IMR-90 (cell line): ENCODE data around the gene MRPL4. TPM values are rescaled to one million over a fixed set of nuclear protein-coding genes. Genes with fewer than 3 reads are reported as not detected.

Experiments used
- ATAC-seq: fragments of 200-7000 bp; cut with Tn5 transposase; 2 replicates; pipeline ENCODE4 v1.9.1; 2020; ENCODE audit warnings: low read depth, mild to moderate bottlenecking, moderate library complexity
- BruUV-seq: library from RNA; stranded (reverse); fragments of 400-500 nt; replicated peaks from 2 replicates; lab custom pipeline; 2021; lab: Mats Ljungman, UMichigan
- CTCF ChIA-PET: fragments of 300-600 bp; formaldehyde crosslinking; extraction: SDS; loops from one replicate; lab custom pipeline; 2021; ENCODE audit warnings: antibody characterized with exemption; lab: Yijun Ruan, JAX
- POLR2A ChIA-PET: fragments of 300-600 bp; sonication (Branson Sonifier 250); formaldehyde crosslinking; loops from one replicate; lab custom pipeline; 2022; ENCODE audit warnings: antibody characterized with exemption; ENCODE audit not compliant: unreplicated experiment; lab: Charles Lee
- DNase-seq: peaks from one replicate; pipeline ENCODE4 v3.0.0; 2013
- H2AFZ ChIP-seq: replicated peaks from 2 replicates; pipeline ENCODE3; 2013; ENCODE audit warnings: low read length, mild to moderate bottlenecking; ENCODE audit not compliant: poor library complexity
- H2AK5ac ChIP-seq: 2 replicates; pipeline ENCODE4 v1.6.1; 2013; ENCODE audit warnings: low read depth, low read length, inconsistent platforms
- H2AK9ac ChIP-seq: replicated peaks from 2 replicates; pipeline ENCODE3; 2013; ENCODE audit warnings: mild to moderate bottlenecking, low read depth, low read length, moderate library complexity; ENCODE audit not compliant: poor library complexity
- H2BK120ac ChIP-seq: 2 replicates; pipeline ENCODE4 v1.6.1; 2013; ENCODE audit warnings: low read depth, low read length, inconsistent platforms
- H2BK15ac ChIP-seq: 3 replicates; pipeline ENCODE4 v1.6.1; 2013; ENCODE audit warnings: low read depth, low read length, inconsistent platforms
- H2BK20ac ChIP-seq: 2 replicates; pipeline ENCODE4 v1.6.1; 2013; ENCODE audit warnings: low read depth, mild to moderate bottlenecking, inconsistent platforms, low read length, moderate library complexity
- H2BK5ac ChIP-seq: 2 replicates; pipeline ENCODE4 v1.6.1; 2013; ENCODE audit warnings: mild to moderate bottlenecking, low read depth, low read length, inconsistent platforms; ENCODE audit not compliant: poor library complexity, severe bottlenecking
- H3K14ac ChIP-seq: replicated peaks from 2 replicates; pipeline ENCODE4 v1.6.1; 2013; ENCODE audit warnings: low read depth, low read length, inconsistent platforms
- H3K18ac ChIP-seq: 2 replicates; pipeline ENCODE4 v1.6.1; 2013; ENCODE audit warnings: low read depth, low read length, control low read depth
- H3K23ac ChIP-seq: 2 replicates; pipeline ENCODE4 v1.6.1; 2013; ENCODE audit warnings: low read depth, low read length, inconsistent platforms
- H3K27ac ChIP-seq: 2 replicates; pipeline ENCODE4 v1.5.1; 2013; ENCODE audit warnings: mild to moderate bottlenecking, control low read depth, low read length; ENCODE audit not compliant: insufficient read depth
- H3K27me3 ChIP-seq: 2 replicates; pipeline ENCODE4 v1.6.1; 2013; ENCODE audit warnings: low read length; ENCODE audit not compliant: control insufficient read depth, insufficient read depth
- H3K36me3 ChIP-seq: 2 replicates; pipeline ENCODE4 v1.6.1; 2013; ENCODE audit warnings: low read length, mixed read lengths; ENCODE audit not compliant: control insufficient read depth, insufficient read depth
- H3K4ac ChIP-seq: 2 replicates; pipeline ENCODE4 v1.6.1; 2013; ENCODE audit warnings: low read depth, low read length, inconsistent platforms
- H3K4me1 ChIP-seq: 2 replicates; pipeline ENCODE4 v1.6.1; 2013; ENCODE audit warnings: low read length, mixed read lengths; ENCODE audit not compliant: control insufficient read depth, insufficient read depth
- H3K4me2 ChIP-seq: 2 replicates; pipeline ENCODE4 v1.6.1; 2013; ENCODE audit warnings: low read depth, mild to moderate bottlenecking, control low read depth, low read length, moderate library complexity
- H3K4me3 ChIP-seq: 2 replicates; pipeline ENCODE4 v1.5.1; 2013; ENCODE audit warnings: low read depth, mild to moderate bottlenecking, control low read depth, low read length, moderate library complexity; ENCODE audit not compliant: insufficient read depth
- H3K56ac ChIP-seq: 2 replicates; pipeline ENCODE4 v1.6.1; 2013; ENCODE audit warnings: low read length, inconsistent platforms; ENCODE audit not compliant: insufficient read depth; ENCODE audit errors: extremely low read depth
- H3K79me1 ChIP-seq, 2 experiments: 2 replicates each; pipeline ENCODE4 v1.6.1; 2013; ENCODE audit warnings: low read length in 2 of 2, inconsistent platforms in 1 of 2, low read depth in 1 of 2
- H3K9ac ChIP-seq: 2 replicates; pipeline ENCODE4 v1.6.1; 2013; ENCODE audit warnings: low read depth, low read length, control low read depth
- H3K9me1 ChIP-seq: 2 replicates; pipeline ENCODE4 v1.6.1; 2013; ENCODE audit warnings: low read length, inconsistent platforms; ENCODE audit not compliant: insufficient read depth
- H3K9me3 ChIP-seq: 2 replicates; pipeline ENCODE4 v1.6.1; 2013; ENCODE audit warnings: low read length; ENCODE audit not compliant: control insufficient read depth, insufficient read depth
- H4K20me1 ChIP-seq: 2 replicates; pipeline ENCODE4 v1.6.1; 2013; ENCODE audit warnings: low read length, inconsistent platforms; ENCODE audit not compliant: insufficient read depth
- H4K5ac ChIP-seq: 2 replicates; pipeline ENCODE4 v1.6.1; 2013; ENCODE audit warnings: mild to moderate bottlenecking, low read depth, low read length, control low read depth
- H4K8ac ChIP-seq, 2 experiments: 2 replicates each; pipeline ENCODE4 v1.6.1; 2013; ENCODE audit warnings: low read depth in 2 of 2, low read length in 2 of 2, control low read depth in 1 of 2, inconsistent platforms in 1 of 2
- H4K91ac ChIP-seq: 2 replicates; pipeline ENCODE4 v1.6.1; 2013; ENCODE audit warnings: low read depth, low read length, inconsistent platforms; ENCODE audit not compliant: insufficient read depth
- CEBPB ChIP-seq: IDR thresholded peaks from 2 replicates; pipeline ENCODE4 v1.6.1; 2012; ENCODE audit warnings: low read depth, low read length, improper control_type of control experiment
- CTCF ChIP-seq: conservative IDR thresholded peaks from 2 replicates; pipeline ENCODE4 v1.5.1; 2012; ENCODE audit warnings: mild to moderate bottlenecking, low read depth, low read length, improper control_type of control experiment
- FOS ChIP-seq: fragments of 150-350 bp; IDR thresholded peaks from 2 replicates; pipeline ENCODE4 v1.6.1; 2016; ENCODE audit warnings: low read depth, low read length
- MAFK ChIP-seq: IDR thresholded peaks from 2 replicates; pipeline ENCODE4 v1.6.1; 2012; ENCODE audit warnings: low read depth, low read length, improper control_type of control experiment
- MAZ ChIP-seq: IDR thresholded peaks from 2 replicates; pipeline ENCODE4 v1.6.1; 2012; ENCODE audit warnings: low read depth, mild to moderate bottlenecking, low read length, improper control_type of control experiment, moderate library complexity, borderline replicate concordance
- MXI1 ChIP-seq: IDR thresholded peaks from 2 replicates; pipeline ENCODE4 v1.6.1; 2012; ENCODE audit warnings: low read depth, mild to moderate bottlenecking, low read length, moderate library complexity, borderline replicate concordance
- POLR2A ChIP-seq: IDR thresholded peaks from 2 replicates; pipeline ENCODE4 v1.6.1; 2012; ENCODE audit warnings: mild to moderate bottlenecking, low read depth, low read length
- RAD21 ChIP-seq: IDR thresholded peaks from 2 replicates; pipeline ENCODE4 v1.6.1; 2012; ENCODE audit warnings: low read length, improper control_type of control experiment
- RFX5 ChIP-seq: IDR thresholded peaks from 2 replicates; pipeline ENCODE4 v1.8.0; 2012; ENCODE audit warnings: low read depth, mild to moderate bottlenecking, low read length, moderate library complexity
- SMC3 ChIP-seq: fragments of 150-350 bp; IDR thresholded peaks from 2 replicates; pipeline ENCODE4 v1.6.1; 2016; ENCODE audit warnings: low read depth, mild to moderate bottlenecking, antibody characterized with exemption, low read length, moderate library complexity
- USF2 ChIP-seq: fragments of 150-350 bp; IDR thresholded peaks from 2 replicates; pipeline ENCODE4 v1.6.1; 2017; ENCODE audit warnings: mild to moderate bottlenecking, antibody characterized with exemption, low read length, low read depth
- WGBS, 2 experiments: methylation state at CpG; one replicate each; pipeline versions ENCODE4 v1.1.5 to v1.1.7; 2013; ENCODE audit warnings: missing lambda C conversion rate in 2 of 2; ENCODE audit not compliant: insufficient read length in 1 of 2; ENCODE audit errors: extremely low coverage in 2 of 2; 5-methylcytosine and 5-hydroxymethylcytosine counted together
- dilution Hi-C: fragments of 300-500 bp; cut with HindIII; formaldehyde crosslinking; loops from one replicate; pipeline ENCODE4 v1.14.3; 2018; ENCODE audit warnings: low sequenced_read_pairs; ENCODE audit not compliant: unreplicated experiment
- in situ Hi-C: fragments of 300-500 bp; cut with MboI; formaldehyde crosslinking; loops from 3 replicates; pipeline ENCODE4 v1.14.3; 2019; ENCODE audit warnings: low sequenced_read_pairs, inconsistent platforms, mixed read lengths
- intact Hi-C: fragments of 100-400 bp; cut with micrococcal nuclease; formaldehyde crosslinking; loops from 2 replicates; pipeline ENCODE4 v1.10.0; 2022
- polyA plus RNA-seq, 3 experiments: library from polyadenylated mRNA; depleted of rRNA; stranded (reverse); fragments of >200 nt; gene quantifications; 2 replicates each; pipeline ENCODE4 v1.2.3, GENCODE V29; 2012; ENCODE audit warnings: low replicate concordance in 1 of 3
- total RNA-seq: library from RNA; depleted of rRNA; stranded (reverse); fragments of >200 nt; gene quantifications from 2 replicates; pipeline ENCODE4 v1.2.3, GENCODE V29; 2012

The MRPL4 gene
- total and polyA plus RNA-seq, 2 of the 4 experiments (the other 2 are of a cell fraction) = 32.8 to 108 TPM

- peaks cover 10 to 32% of the 10 kb centered on the region in 2 experiments for H3K79me1 ChIP-seq
- peaks cover 36% of the 10 kb centered on the region for H3K36me3 ChIP-seq
- H2BK5ac ChIP-seq = no peak overlapping the region
- H3K9ac ChIP-seq = no peak overlapping the region
- no peaks in the 10 kb centered on the region for H3K27me3 ChIP-seq
- no peak overlapping the region for H3K4ac ChIP-seq
- H3K4me1 ChIP-seq = 0 out of 2 replicates have a peak, but pooled peaks cover 2% of the 10 kb centered on the region
- no peak overlapping the region for H2AK9ac ChIP-seq
- dilution Hi-C loops (no loop called here), intact Hi-C loops (loop anchor here (10.0 kb wide), 1 partner anchor 231 kb away; no protein-coding TSS in a partner anchor), in situ Hi-C loops (no loop called here)
- no peak overlapping the region for H3K56ac ChIP-seq
- no peak for ATAC-seq
- H4K5ac ChIP-seq = no peak overlapping the region
- CTCF ChIA-PET = no interaction called here
- H3K4me2 ChIP-seq = no peak overlapping the region
- H4K91ac ChIP-seq = no peak overlapping the region
- no peak overlapping the region for H2BK120ac ChIP-seq
- no peak overlapping the region for H3K27ac ChIP-seq
- no peak overlapping the region for H2BK15ac ChIP-seq
- no peak overlapping the region for H3K18ac ChIP-seq
- H4K8ac ChIP-seq = no peak overlapping the region
- H4K20me1 ChIP-seq = no peaks in the 10 kb centered on the region
- no peak for DNase-seq
- no peak overlapping the region for H3K14ac ChIP-seq
- POLR2A ChIA-PET = no interaction called here
- BruUV-seq = no TSS peak
- H3K4me3 ChIP-seq = no peak overlapping the region
- no peak overlapping the region for H3K23ac ChIP-seq
- no CpG with 5 or more reads among the region's 2 CpGs for WGBS, 2 experiments
- no peak overlapping the region for H2BK20ac ChIP-seq
- H2AFZ ChIP-seq = no peak overlapping the region
- TF ChIP-seq RFX5 (no peak), MXI1 (no peak), CEBPB (no peak), CTCF (no peak), POLR2A (no peak), USF2 (no peak), FOS (no peak), MAZ (no peak), MAFK (no peak), RAD21 (no peak), SMC3 (no peak)
- no peaks in the 10 kb centered on the region for H3K9me3 ChIP-seq
- H2AK5ac ChIP-seq = no peak overlapping the region
- no peaks in the 10 kb centered on the region for H3K9me1 ChIP-seq
Measured at GRCh38 chr19:10255358-10255757, 3.3 kb downstream of the MRPL4 start.
